Measurements from ENCODE around the gene KLHL21. TPM values are rescaled to one million over a fixed set of nuclear protein-coding genes. Genes with fewer than 3 reads are reported as not detected.

The KLHL21 gene
- total and polyA plus RNA-seq, 2 experiments from 2014 or later, result 17.7 to 39.3 TPM

- no peaks in the 10 kb centered on the region for H3K27me3 ChIP-seq (replicated peaks; ENCODE audit: insufficient read depth)
- TF ChIP-seq EZH2phosphoT487 (IDR thresholded peaks at IDR 0.05; ENCODE audit: insufficient read depth, low read depth), result no peak
- no peak for TF ChIP-seq EZH2 (IDR thresholded peaks at IDR 0.05; ENCODE audit: insufficient read depth, poor library complexity, severe bottlenecking)
- peaks cover 7% of the 10 kb centered on the region; the same call in 1 of the 2 replicates for H3F3A ChIP-seq (ENCODE audit: insufficient read depth)
- no peak overlapping the region for H3K9ac ChIP-seq
- H3K79me2 ChIP-seq (ENCODE audit: insufficient read depth), result no peaks in the 10 kb centered on the region
- H3K36me3 ChIP-seq (ENCODE audit: low read depth), result peaks cover 12% of the 10 kb centered on the region
- no peak overlapping the region for H2AFZ ChIP-seq
- WGBS, 2 experiments (ENCODE audit: low coverage in 1 of 2, low lambda C conversion rate in 2 of 2, missing lambda C conversion rate in 2 of 2), result 89 to 90% methylated on average over 16 of the region's 16 CpGs
- H3K9me2 ChIP-seq (ENCODE audit: insufficient read depth), result no peaks in the 10 kb centered on the region
- no peaks in the 10 kb centered on the region for H3K9me3 ChIP-seq (ENCODE audit: low read depth)
- H3K27ac ChIP-seq, result no peak overlapping the region
- no peaks in the 10 kb centered on the region for H4K20me1 ChIP-seq (ENCODE audit: insufficient read depth)
- DNase-seq, result no peak
- no peak overlapping the region for H3K4me2 ChIP-seq (ENCODE audit: unreplicated experiment)
- in situ Hi-C loops (cut with MboI), result no loop called here
- no peak overlapping the region for H3K4me3 ChIP-seq
- H3K4me1 ChIP-seq (ENCODE audit: insufficient read depth), result peaks cover 8% of the 10 kb centered on the region; the same call in 1 of the 2 replicates
These were observed 33.5 kb upstream of the KLHL21 start for GRCh38 chr1:6635910-6636760.

GRCh38 chr1:6635161-6635909 is 32.7 kb upstream of the KLHL21 start:
- DNase-seq, result no peak
- peaks cover 8% of the 10 kb centered on the region; the same call in 1 of the 2 replicates for H3K4me1 ChIP-seq (ENCODE audit: insufficient read depth)
- in situ Hi-C loops (cut with MboI), result no loop called here
- H2AFZ ChIP-seq, result no peak overlapping the region
- peaks cover 16% of the 10 kb centered on the region for H3K36me3 ChIP-seq (ENCODE audit: low read depth)
- no peaks in the 10 kb centered on the region for H3K27me3 ChIP-seq (replicated peaks; ENCODE audit: insufficient read depth)
- H3K79me2 ChIP-seq (ENCODE audit: insufficient read depth), result no peaks in the 10 kb centered on the region
- H3K9me2 ChIP-seq (ENCODE audit: insufficient read depth), result no peaks in the 10 kb centered on the region
- no peak overlapping the region for H3K4me2 ChIP-seq (ENCODE audit: unreplicated experiment)
- 86 to 89% methylated on average over 20 of the region's 20 CpGs for WGBS, 2 experiments (ENCODE audit: low coverage in 1 of 2, low lambda C conversion rate in 2 of 2, missing lambda C conversion rate in 2 of 2)
- H3K9ac ChIP-seq, result no peak overlapping the region
- TF ChIP-seq EZH2 (IDR thresholded peaks at IDR 0.05; ENCODE audit: insufficient read depth, poor library complexity, severe bottlenecking) (no peak), EZH2phosphoT487 (IDR thresholded peaks at IDR 0.05; ENCODE audit: insufficient read depth, low read depth) (no peak)
- H4K20me1 ChIP-seq (ENCODE audit: insufficient read depth), result no peaks in the 10 kb centered on the region
- peaks cover 7% of the 10 kb centered on the region; the same call in 1 of the 2 replicates for H3F3A ChIP-seq (ENCODE audit: insufficient read depth)
- H3K9me3 ChIP-seq (ENCODE audit: low read depth), result no peaks in the 10 kb centered on the region
- no peak overlapping the region for H3K27ac ChIP-seq
- H3K4me3 ChIP-seq, result no peak overlapping the region

- H3K36me3 ChIP-seq (ENCODE audit: low read depth), result peaks cover 9% of the 10 kb centered on the region; the same call in 1 of the 2 replicates
- no peaks in the 10 kb centered on the region for H3K79me2 ChIP-seq (ENCODE audit: insufficient read depth)
- peaks cover 7% of the 10 kb centered on the region; the same call in 1 of the 2 replicates for H3F3A ChIP-seq (ENCODE audit: insufficient read depth)
- H2AFZ ChIP-seq, result no peak overlapping the region
- no peak overlapping the region for H3K4me3 ChIP-seq
- H3K9ac ChIP-seq, result no peak overlapping the region
- H4K20me1 ChIP-seq (ENCODE audit: insufficient read depth), result no peaks in the 10 kb centered on the region
- H3K9me2 ChIP-seq (ENCODE audit: insufficient read depth), result no peaks in the 10 kb centered on the region
- no peak overlapping the region for H3K27ac ChIP-seq
- H3K4me2 ChIP-seq (ENCODE audit: unreplicated experiment), result no peak overlapping the region
- TF ChIP-seq EZH2 (IDR thresholded peaks at IDR 0.05; ENCODE audit: insufficient read depth, poor library complexity, severe bottlenecking) (no peak), EZH2phosphoT487 (IDR thresholded peaks at IDR 0.05; ENCODE audit: insufficient read depth, low read depth) (no peak)
- DNase-seq, result peak; percentile 51
- in situ Hi-C loops (cut with MboI), result no loop called here
- no peaks in the 10 kb centered on the region for H3K27me3 ChIP-seq (replicated peaks; ENCODE audit: insufficient read depth)
- no peaks in the 10 kb centered on the region for H3K9me3 ChIP-seq (ENCODE audit: low read depth)
- H3K4me1 ChIP-seq (ENCODE audit: insufficient read depth), result peaks cover 8% of the 10 kb centered on the region; the same call in 1 of the 2 replicates
- WGBS, 2 experiments (ENCODE audit: low coverage in 1 of 2, low lambda C conversion rate in 2 of 2, missing lambda C conversion rate in 2 of 2), result 60 to 65% methylated on average over 28 to 29 of the region's 29 CpGs
These were observed 31.8 kb upstream of the KLHL21 start for GRCh38 chr1:6634371-6635052.

Data from GM23248 (cell line).